IMR-90 (cell line): Measurements from ENCODE around the gene TNNT1. TPM values are rescaled to one million over a fixed set of nuclear protein-coding genes. Genes with fewer than 3 reads are reported as not detected.

Experiments
- ATAC-seq: fragments of 200-7000 bp; cut with Tn5 transposase; 2 replicates; pipeline ENCODE4 v1.9.1; 2020; ENCODE audit warnings: low read depth, mild to moderate bottlenecking, moderate library complexity
- BruUV-seq: library from RNA; stranded (reverse); fragments of 400-500 nt; replicated peaks from 2 replicates; lab custom pipeline; 2021; lab: Mats Ljungman, UMichigan
- CTCF ChIA-PET: fragments of 300-600 bp; formaldehyde crosslinking; extraction: SDS; loops from one replicate; lab custom pipeline; 2021; ENCODE audit warnings: antibody characterized with exemption; lab: Yijun Ruan, JAX
- POLR2A ChIA-PET: fragments of 300-600 bp; sonication (Branson Sonifier 250); formaldehyde crosslinking; loops from one replicate; lab custom pipeline; 2022; ENCODE audit warnings: antibody characterized with exemption; ENCODE audit not compliant: unreplicated experiment; lab: Charles Lee
- DNase-seq: peaks from one replicate; pipeline ENCODE4 v3.0.0; 2013
- H2AFZ ChIP-seq: replicated peaks from 2 replicates; pipeline ENCODE3; 2013; ENCODE audit warnings: low read length, mild to moderate bottlenecking; ENCODE audit not compliant: poor library complexity
- H2AK5ac ChIP-seq: 2 replicates; pipeline ENCODE4 v1.6.1; 2013; ENCODE audit warnings: low read depth, low read length, inconsistent platforms
- H2AK9ac ChIP-seq: replicated peaks from 2 replicates; pipeline ENCODE3; 2013; ENCODE audit warnings: mild to moderate bottlenecking, low read depth, low read length, moderate library complexity; ENCODE audit not compliant: poor library complexity
- H2BK120ac ChIP-seq: 2 replicates; pipeline ENCODE4 v1.6.1; 2013; ENCODE audit warnings: low read depth, low read length, inconsistent platforms
- H2BK15ac ChIP-seq: 3 replicates; pipeline ENCODE4 v1.6.1; 2013; ENCODE audit warnings: low read depth, low read length, inconsistent platforms
- H2BK20ac ChIP-seq: 2 replicates; pipeline ENCODE4 v1.6.1; 2013; ENCODE audit warnings: low read depth, mild to moderate bottlenecking, inconsistent platforms, low read length, moderate library complexity
- H2BK5ac ChIP-seq: 2 replicates; pipeline ENCODE4 v1.6.1; 2013; ENCODE audit warnings: mild to moderate bottlenecking, low read depth, low read length, inconsistent platforms; ENCODE audit not compliant: poor library complexity, severe bottlenecking
- H3K14ac ChIP-seq: replicated peaks from 2 replicates; pipeline ENCODE4 v1.6.1; 2013; ENCODE audit warnings: low read depth, low read length, inconsistent platforms
- H3K18ac ChIP-seq: 2 replicates; pipeline ENCODE4 v1.6.1; 2013; ENCODE audit warnings: low read depth, low read length, control low read depth
- H3K23ac ChIP-seq: 2 replicates; pipeline ENCODE4 v1.6.1; 2013; ENCODE audit warnings: low read depth, low read length, inconsistent platforms
- H3K27ac ChIP-seq: 2 replicates; pipeline ENCODE4 v1.5.1; 2013; ENCODE audit warnings: mild to moderate bottlenecking, control low read depth, low read length; ENCODE audit not compliant: insufficient read depth
- H3K27me3 ChIP-seq: 2 replicates; pipeline ENCODE4 v1.6.1; 2013; ENCODE audit warnings: low read length; ENCODE audit not compliant: control insufficient read depth, insufficient read depth
- H3K36me3 ChIP-seq: 2 replicates; pipeline ENCODE4 v1.6.1; 2013; ENCODE audit warnings: low read length, mixed read lengths; ENCODE audit not compliant: control insufficient read depth, insufficient read depth
- H3K4ac ChIP-seq: 2 replicates; pipeline ENCODE4 v1.6.1; 2013; ENCODE audit warnings: low read depth, low read length, inconsistent platforms
- H3K4me1 ChIP-seq: 2 replicates; pipeline ENCODE4 v1.6.1; 2013; ENCODE audit warnings: low read length, mixed read lengths; ENCODE audit not compliant: control insufficient read depth, insufficient read depth
- H3K4me2 ChIP-seq: 2 replicates; pipeline ENCODE4 v1.6.1; 2013; ENCODE audit warnings: low read depth, mild to moderate bottlenecking, control low read depth, low read length, moderate library complexity
- H3K4me3 ChIP-seq: 2 replicates; pipeline ENCODE4 v1.5.1; 2013; ENCODE audit warnings: low read depth, mild to moderate bottlenecking, control low read depth, low read length, moderate library complexity; ENCODE audit not compliant: insufficient read depth
- H3K56ac ChIP-seq: 2 replicates; pipeline ENCODE4 v1.6.1; 2013; ENCODE audit warnings: low read length, inconsistent platforms; ENCODE audit not compliant: insufficient read depth; ENCODE audit errors: extremely low read depth
- H3K79me1 ChIP-seq, 2 experiments: 2 replicates each; pipeline ENCODE4 v1.6.1; 2013; ENCODE audit warnings: low read length in 2 of 2, inconsistent platforms in 1 of 2, low read depth in 1 of 2
- H3K9ac ChIP-seq: 2 replicates; pipeline ENCODE4 v1.6.1; 2013; ENCODE audit warnings: low read depth, low read length, control low read depth
- H3K9me1 ChIP-seq: 2 replicates; pipeline ENCODE4 v1.6.1; 2013; ENCODE audit warnings: low read length, inconsistent platforms; ENCODE audit not compliant: insufficient read depth
- H3K9me3 ChIP-seq: 2 replicates; pipeline ENCODE4 v1.6.1; 2013; ENCODE audit warnings: low read length; ENCODE audit not compliant: control insufficient read depth, insufficient read depth
- H4K20me1 ChIP-seq: 2 replicates; pipeline ENCODE4 v1.6.1; 2013; ENCODE audit warnings: low read length, inconsistent platforms; ENCODE audit not compliant: insufficient read depth
- H4K5ac ChIP-seq: 2 replicates; pipeline ENCODE4 v1.6.1; 2013; ENCODE audit warnings: mild to moderate bottlenecking, low read depth, low read length, control low read depth
- H4K8ac ChIP-seq, 2 experiments: 2 replicates each; pipeline ENCODE4 v1.6.1; 2013; ENCODE audit warnings: low read depth in 2 of 2, low read length in 2 of 2, control low read depth in 1 of 2, inconsistent platforms in 1 of 2
- H4K91ac ChIP-seq: 2 replicates; pipeline ENCODE4 v1.6.1; 2013; ENCODE audit warnings: low read depth, low read length, inconsistent platforms; ENCODE audit not compliant: insufficient read depth
- BHLHE40 ChIP-seq: fragments of 150-350 bp; IDR thresholded peaks from 2 replicates; pipeline ENCODE4 v1.6.1; 2016; ENCODE audit warnings: mild to moderate bottlenecking, low read depth, low read length
- CEBPB ChIP-seq: IDR thresholded peaks from 2 replicates; pipeline ENCODE4 v1.6.1; 2012; ENCODE audit warnings: low read depth, low read length, improper control_type of control experiment
- CHD1 ChIP-seq: IDR thresholded peaks from 2 replicates; pipeline ENCODE4 v1.6.1; 2012; ENCODE audit warnings: low read depth, low read length, improper control_type of control experiment
- CTCF ChIP-seq: conservative IDR thresholded peaks from 2 replicates; pipeline ENCODE4 v1.5.1; 2012; ENCODE audit warnings: mild to moderate bottlenecking, low read depth, low read length, improper control_type of control experiment
- FOS ChIP-seq: fragments of 150-350 bp; IDR thresholded peaks from 2 replicates; pipeline ENCODE4 v1.6.1; 2016; ENCODE audit warnings: low read depth, low read length
- MAFK ChIP-seq: IDR thresholded peaks from 2 replicates; pipeline ENCODE4 v1.6.1; 2012; ENCODE audit warnings: low read depth, low read length, improper control_type of control experiment
- MAZ ChIP-seq: IDR thresholded peaks from 2 replicates; pipeline ENCODE4 v1.6.1; 2012; ENCODE audit warnings: low read depth, mild to moderate bottlenecking, low read length, improper control_type of control experiment, moderate library complexity, borderline replicate concordance
- MXI1 ChIP-seq: IDR thresholded peaks from 2 replicates; pipeline ENCODE4 v1.6.1; 2012; ENCODE audit warnings: low read depth, mild to moderate bottlenecking, low read length, moderate library complexity, borderline replicate concordance
- NFE2L2 ChIP-seq: fragments of 150-350 bp; IDR thresholded peaks from 2 replicates; pipeline ENCODE4 v1.6.1; 2016; ENCODE audit warnings: low read depth, mild to moderate bottlenecking, low read length
- POLR2A ChIP-seq: IDR thresholded peaks from 2 replicates; pipeline ENCODE4 v1.6.1; 2012; ENCODE audit warnings: mild to moderate bottlenecking, low read depth, low read length
- RAD21 ChIP-seq: IDR thresholded peaks from 2 replicates; pipeline ENCODE4 v1.6.1; 2012; ENCODE audit warnings: low read length, improper control_type of control experiment
- RCOR1 ChIP-seq: IDR thresholded peaks from 2 replicates; pipeline ENCODE4 v1.6.1; 2012; ENCODE audit warnings: mild to moderate bottlenecking, low read length, improper control_type of control experiment; ENCODE audit not compliant: insufficient replicate concordance
- RFX5 ChIP-seq: IDR thresholded peaks from 2 replicates; pipeline ENCODE4 v1.8.0; 2012; ENCODE audit warnings: low read depth, mild to moderate bottlenecking, low read length, moderate library complexity
- SMC3 ChIP-seq: fragments of 150-350 bp; IDR thresholded peaks from 2 replicates; pipeline ENCODE4 v1.6.1; 2016; ENCODE audit warnings: low read depth, mild to moderate bottlenecking, antibody characterized with exemption, low read length, moderate library complexity
- USF2 ChIP-seq: fragments of 150-350 bp; IDR thresholded peaks from 2 replicates; pipeline ENCODE4 v1.6.1; 2017; ENCODE audit warnings: mild to moderate bottlenecking, antibody characterized with exemption, low read length, low read depth
- WGBS, 2 experiments: methylation state at CpG; one replicate each; pipeline versions ENCODE4 v1.1.5 to v1.1.7; 2013; ENCODE audit warnings: missing lambda C conversion rate in 2 of 2; ENCODE audit not compliant: insufficient read length in 1 of 2; ENCODE audit errors: extremely low coverage in 2 of 2; 5-methylcytosine and 5-hydroxymethylcytosine counted together
- dilution Hi-C: fragments of 300-500 bp; cut with HindIII; formaldehyde crosslinking; loops from one replicate; pipeline ENCODE4 v1.14.3; 2018; ENCODE audit warnings: low sequenced_read_pairs; ENCODE audit not compliant: unreplicated experiment
- in situ Hi-C: fragments of 300-500 bp; cut with MboI; formaldehyde crosslinking; loops from 3 replicates; pipeline ENCODE4 v1.14.3; 2019; ENCODE audit warnings: low sequenced_read_pairs, inconsistent platforms, mixed read lengths
- intact Hi-C: fragments of 100-400 bp; cut with micrococcal nuclease; formaldehyde crosslinking; loops from 2 replicates; pipeline ENCODE4 v1.10.0; 2022
- polyA plus RNA-seq, 3 experiments: library from polyadenylated mRNA; depleted of rRNA; stranded (reverse); fragments of >200 nt; gene quantifications; 2 replicates each; pipeline ENCODE4 v1.2.3, GENCODE V29; 2012; ENCODE audit warnings: low replicate concordance in 1 of 3
- total RNA-seq: library from RNA; depleted of rRNA; stranded (reverse); fragments of >200 nt; gene quantifications from 2 replicates; pipeline ENCODE4 v1.2.3, GENCODE V29; 2012
- TF ChIP-seq, protein P1 (sequence below): fragments of 150-350 bp; IDR thresholded peaks from 2 replicates; pipeline ENCODE4 v1.6.1; 2016; ENCODE audit warnings: low read depth, mild to moderate bottlenecking, low read length, moderate library complexity, borderline replicate concordance

Gene TNNT1
- total and polyA plus RNA-seq, 2 of the 4 experiments (the other 2 are of a cell fraction), result 1.3 to 2.6 TPM

- CTCF ChIA-PET, result interaction anchor here (0.5 to 1.0 kb wide), 2 partner anchors 8 to 28 kb away, joined by 3 to 4 read pairs; no protein-coding TSS in a partner anchor
- BruUV-seq, result no TSS peak
- H3K56ac ChIP-seq, result no peak overlapping the region
These were observed 59.6 kb downstream of the TNNT1 start for GRCh38 chr19:55089342-55089944.

More at GRCh38 chr19:55089342-55089944, 59.6 kb downstream of the TNNT1 start:
- H3K9me1 ChIP-seq, result no peaks in the 10 kb centered on the region; the same call in 1 of the 2 replicates
- H2BK5ac ChIP-seq, result no peak overlapping the region
- H4K5ac ChIP-seq, result no peak overlapping the region
- H3K79me1 ChIP-seq, result peaks cover 0 to 12% of the 10 kb centered on the region in 2 experiments; a peak in 2 of 4 replicates
- H3K4me2 ChIP-seq, result no peak overlapping the region
- H2BK20ac ChIP-seq, result no peak overlapping the region
- H3K18ac ChIP-seq, result no peak overlapping the region
- POLR2A ChIA-PET, result no interaction called here
- DNase-seq, result no peak
- H3K23ac ChIP-seq, result no peak overlapping the region
- intact Hi-C loops, result loop anchor here (10.0 kb wide), 1 partner anchor 625 kb away; the partner anchor contains the start of gene LENG9
- H3K4me3 ChIP-seq, result no peak overlapping the region
- no peak overlapping the region for H3K27ac ChIP-seq
- peaks cover 24% of the 10 kb centered on the region; the same call in 1 of the 2 replicates for H3K36me3 ChIP-seq
- 100% methylated on average over 2 of the region's 3 CpGs; no CpG with 5 or more reads in 1 of the 2 experiments for WGBS, 2 experiments
- no peak overlapping the region for H3K14ac ChIP-seq
- ATAC-seq, result no peak
- in situ Hi-C loops, result no loop called here
- H3K9me3 ChIP-seq, result no peaks in the 10 kb centered on the region
- H2BK15ac ChIP-seq, result no peak overlapping the region
- no peak overlapping the region for H4K91ac ChIP-seq
- H2AFZ ChIP-seq, result no peak overlapping the region
- H2AK5ac ChIP-seq, result no peak overlapping the region
- peaks cover 6% of the 10 kb centered on the region; the same call in 1 of the 2 replicates for H3K4me1 ChIP-seq
- peaks cover 38% of the 10 kb centered on the region for H4K20me1 ChIP-seq
- H3K4ac ChIP-seq, result no peak overlapping the region
- dilution Hi-C loops, result no loop called here
- TF ChIP-seq, protein P1, sequence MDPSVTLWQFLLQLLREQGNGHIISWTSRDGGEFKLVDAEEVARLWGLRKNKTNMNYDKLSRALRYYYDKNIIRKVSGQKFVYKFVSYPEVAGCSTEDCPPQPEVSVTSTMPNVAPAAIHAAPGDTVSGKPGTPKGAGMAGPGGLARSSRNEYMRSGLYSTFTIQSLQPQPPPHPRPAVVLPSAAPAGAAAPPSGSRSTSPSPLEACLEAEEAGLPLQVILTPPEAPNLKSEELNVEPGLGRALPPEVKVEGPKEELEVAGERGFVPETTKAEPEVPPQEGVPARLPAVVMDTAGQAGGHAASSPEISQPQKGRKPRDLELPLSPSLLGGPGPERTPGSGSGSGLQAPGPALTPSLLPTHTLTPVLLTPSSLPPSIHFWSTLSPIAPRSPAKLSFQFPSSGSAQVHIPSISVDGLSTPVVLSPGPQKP, result no peak
- TF ChIP-seq MAZ (no peak), CHD1 (no peak), USF2 (no peak), MAFK (no peak), BHLHE40 (no peak), CEBPB (no peak), CTCF (no peak), RFX5 (no peak), RCOR1 (no peak), FOS (no peak), POLR2A (no peak), MXI1 (no peak), NFE2L2 (no peak), RAD21 (no peak), SMC3 (no peak)
- H2AK9ac ChIP-seq, result no peak overlapping the region
- H2BK120ac ChIP-seq, result no peak overlapping the region
- H3K9ac ChIP-seq, result no peak overlapping the region
- peaks cover 13% of the 10 kb centered on the region for H3K27me3 ChIP-seq
- H4K8ac ChIP-seq, result no peak overlapping the region
